GM13976 (cell line): ENCODE measurements around the gene SYTL5.

Experiments used
- DNase-seq: peaks from one replicate; pipeline ENCODE4 v3.0.0; 2012; ENCODE audit warnings: low spot score
- CTCF ChIP-seq: IDR thresholded peaks from 2 replicates; pipeline ENCODE4 v1.5.1; 2012; ENCODE audit warnings: borderline replicate concordance, mild to moderate bottlenecking; ENCODE audit not compliant: insufficient read depth; ENCODE audit errors: extremely low read depth, missing control alignments, control extremely low read depth
- in situ Hi-C: fragments of 300-500 bp; cut with MboI; formaldehyde crosslinking; loops from one replicate; pipeline ENCODE4 v1.12.0; 2022; ENCODE audit warnings: low sequenced_read_pairs, mixed read lengths, inconsistent platforms; ENCODE audit not compliant: unreplicated experiment

The SYTL5 gene

GRCh38 chrX:38170556-38170955 is 164.2 kb downstream of the SYTL5 start:
- no peak for TF ChIP-seq CTCF
- in situ Hi-C loops: loop anchor here (10.0 to 25.0 kb wide), 3 partner anchors 108 to 433 kb away; no protein-coding TSS in a partner anchor
- no peak for DNase-seq

- in situ Hi-C loops: loop anchor here (10.0 to 25.0 kb wide), 3 partner anchors 110 to 435 kb away; no protein-coding TSS in a partner anchor
- no peak for DNase-seq
- no peak for TF ChIP-seq CTCF
These were observed 166.2 kb downstream of the SYTL5 start for GRCh38 chrX:38172596-38172995.

- DNase-seq: peak; percentile 19
- in situ Hi-C loops: loop anchor here (10.0 kb wide), 1 partner anchor 250 kb away; no protein-coding TSS in a partner anchor
- peak; percentile 42 for TF ChIP-seq CTCF
These were observed 168.8 kb downstream of the SYTL5 start for GRCh38 chrX:38175139-38175538.

- in situ Hi-C loops: loop anchor here (10.0 kb wide), 1 partner anchor 254 kb away; no protein-coding TSS in a partner anchor
- no peak for DNase-seq
- no peak for TF ChIP-seq CTCF
These were observed 172.0 kb downstream of the SYTL5 start for GRCh38 chrX:38178396-38178795.
